Measurements from ENCODE around the gene PRMT2.
"Not testable (repeated sequence)": the region's sequence is repeated elsewhere in the genome, so short reads cannot be mapped to it uniquely, and the experiment has no call there.

PRMT2 gene

DNA sequence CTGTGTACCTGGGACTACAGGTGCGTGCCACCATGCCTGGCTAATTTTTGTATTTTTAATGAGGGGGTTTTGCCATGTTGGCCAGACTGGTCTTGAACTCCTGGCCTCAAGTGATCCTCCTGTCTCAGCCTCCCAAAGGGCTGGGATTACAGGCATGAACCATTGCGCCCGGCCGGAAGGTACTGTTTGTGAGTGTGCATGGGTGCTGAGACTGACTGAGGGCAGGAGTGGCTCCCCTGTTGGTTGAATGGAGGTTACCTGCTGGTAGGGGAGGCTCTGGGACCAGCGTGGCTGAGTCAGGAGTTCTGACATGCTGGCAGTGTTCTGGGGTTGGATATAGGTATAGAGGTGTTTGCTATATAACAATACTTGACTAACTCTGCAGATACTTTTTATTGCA, 10.4 kb downstream of the PRMT2 start:
- no peak for DNase-seq

- DNase-seq, result no peak
Measured at GRCh38 chr21:46646541-46647154, 11.2 kb downstream of the PRMT2 start.

- DNase-seq, result no peak
Measured at GRCh38 chr21:46648539-46648938, 13.1 kb downstream of the PRMT2 start.

DNA sequence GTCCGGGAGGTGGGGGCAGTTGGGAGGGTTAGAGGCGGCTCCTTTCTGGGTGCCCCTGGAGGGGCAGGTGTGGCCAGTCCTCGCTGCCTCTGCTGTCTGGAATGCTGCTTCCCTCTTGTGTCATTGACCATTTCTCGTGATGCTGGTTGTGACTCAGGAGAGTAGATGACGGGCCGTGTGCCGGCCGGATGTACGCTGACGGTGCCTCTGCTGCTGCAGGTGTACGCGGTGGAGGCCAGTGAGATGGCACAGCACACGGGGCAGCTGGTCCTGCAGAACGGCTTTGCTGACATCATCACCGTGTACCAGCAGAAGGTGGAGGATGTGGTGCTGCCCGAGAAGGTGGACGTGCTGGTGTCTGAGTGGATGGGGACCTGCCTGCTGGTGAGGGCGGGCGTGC, 13.9 kb downstream of the PRMT2 start:
- no peak for DNase-seq

DNA sequence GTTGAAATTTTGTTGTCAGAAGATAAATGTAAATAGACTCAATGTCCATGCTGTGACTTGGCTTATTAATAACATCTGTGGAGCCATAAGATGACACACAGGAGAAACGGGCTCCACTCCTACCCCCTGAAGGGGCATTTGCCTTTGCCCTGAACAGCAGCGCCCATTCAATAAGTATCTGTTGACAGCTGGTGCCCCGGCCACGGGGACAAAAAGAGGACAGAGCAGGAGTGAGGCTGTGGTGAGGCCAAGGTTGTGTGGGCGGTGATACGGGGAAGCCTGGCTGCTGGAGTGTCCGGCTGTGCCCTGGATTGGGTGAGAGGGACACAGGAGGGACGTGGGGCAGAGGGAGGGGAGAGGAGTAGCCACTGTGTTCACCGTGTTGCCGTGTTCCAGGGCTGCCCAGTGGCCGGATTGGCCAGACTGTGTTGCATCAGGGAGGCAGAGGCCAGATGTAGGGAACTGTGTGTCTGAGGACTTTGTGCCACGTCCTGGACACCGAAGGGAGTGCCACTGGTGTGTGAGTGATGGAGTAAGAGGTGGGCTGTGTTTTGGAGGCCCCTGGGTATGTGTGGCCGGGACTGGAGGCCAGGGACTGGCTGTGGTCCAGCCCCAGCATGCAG, 15.1 kb downstream of the PRMT2 start:
- DNase-seq, result no peak

- DNase-seq, result no peak
Measured at GRCh38 chr21:46651121-46651520, 15.6 kb downstream of the PRMT2 start.

- no peak for DNase-seq
Measured at GRCh38 chr21:46655230-46655629, 19.8 kb downstream of the PRMT2 start.

- no peak for DNase-seq
Measured at GRCh38 chr21:46656820-46657219, 21.3 kb downstream of the PRMT2 start.

- DNase-seq, result no peak
Measured at GRCh38 chr21:46660505-46660904, 25.0 kb downstream of the PRMT2 start.

DNA sequence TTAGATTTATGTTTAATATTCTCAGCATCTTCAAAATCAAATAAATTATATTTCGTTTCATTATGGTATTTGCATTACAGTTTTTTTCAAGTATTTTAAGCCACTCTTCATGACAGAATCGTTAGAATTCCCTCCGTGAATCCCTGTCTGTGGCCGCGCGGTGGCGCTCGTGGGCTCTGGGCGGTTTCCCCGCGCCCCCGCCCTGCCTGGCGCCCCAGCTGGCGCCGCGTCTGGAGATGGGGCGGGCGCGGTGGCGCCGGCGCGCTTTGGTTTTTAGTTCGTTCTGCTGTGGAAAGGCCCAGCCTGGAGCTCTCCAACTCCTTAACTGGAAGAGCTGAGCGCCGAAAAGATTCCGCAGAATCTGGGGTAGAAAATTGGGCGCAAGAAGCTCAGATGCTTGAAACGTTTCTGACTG, 25.7 kb downstream of the PRMT2 start:
- no peak for DNase-seq

DNA sequence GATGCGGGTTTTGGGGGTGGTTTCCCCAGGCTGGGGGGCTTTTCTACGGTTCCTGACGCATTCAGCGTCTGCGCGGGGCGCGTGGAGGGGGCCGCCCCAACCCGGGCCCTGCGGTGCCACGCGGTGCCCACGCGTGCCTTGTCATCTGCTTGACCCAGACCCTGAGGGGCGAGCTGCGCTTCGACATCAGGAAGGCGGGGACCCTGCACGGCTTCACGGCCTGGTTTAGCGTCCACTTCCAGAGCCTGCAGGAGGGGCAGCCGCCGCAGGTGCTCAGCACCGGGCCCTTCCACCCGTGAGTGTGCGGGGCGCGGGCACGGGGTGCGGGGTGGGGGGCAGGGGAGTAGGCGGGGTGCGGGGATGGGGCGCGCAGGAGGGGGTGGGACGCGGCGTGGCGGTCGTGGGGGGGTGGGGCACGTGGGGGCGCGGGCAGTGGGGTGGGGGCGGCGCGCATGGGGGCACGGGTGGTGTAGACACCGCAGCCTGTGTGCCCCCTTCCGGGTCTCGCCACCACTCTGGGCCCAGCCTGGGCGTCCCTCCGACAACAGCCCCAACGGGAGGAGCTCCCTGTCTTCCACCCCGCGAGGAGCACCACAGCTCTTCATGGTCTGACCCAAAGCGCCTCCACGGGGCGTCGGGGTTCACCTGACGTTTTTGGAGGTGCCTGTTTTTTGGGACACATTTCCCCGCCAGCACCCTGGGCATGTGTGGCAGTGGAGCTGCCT, 26.3 kb downstream of the PRMT2 start:
- no peak for DNase-seq

GRCh38 chr21:46662367-46662654, 26.8 kb downstream of the PRMT2 start:
- DNase-seq, result no peak

DNA sequence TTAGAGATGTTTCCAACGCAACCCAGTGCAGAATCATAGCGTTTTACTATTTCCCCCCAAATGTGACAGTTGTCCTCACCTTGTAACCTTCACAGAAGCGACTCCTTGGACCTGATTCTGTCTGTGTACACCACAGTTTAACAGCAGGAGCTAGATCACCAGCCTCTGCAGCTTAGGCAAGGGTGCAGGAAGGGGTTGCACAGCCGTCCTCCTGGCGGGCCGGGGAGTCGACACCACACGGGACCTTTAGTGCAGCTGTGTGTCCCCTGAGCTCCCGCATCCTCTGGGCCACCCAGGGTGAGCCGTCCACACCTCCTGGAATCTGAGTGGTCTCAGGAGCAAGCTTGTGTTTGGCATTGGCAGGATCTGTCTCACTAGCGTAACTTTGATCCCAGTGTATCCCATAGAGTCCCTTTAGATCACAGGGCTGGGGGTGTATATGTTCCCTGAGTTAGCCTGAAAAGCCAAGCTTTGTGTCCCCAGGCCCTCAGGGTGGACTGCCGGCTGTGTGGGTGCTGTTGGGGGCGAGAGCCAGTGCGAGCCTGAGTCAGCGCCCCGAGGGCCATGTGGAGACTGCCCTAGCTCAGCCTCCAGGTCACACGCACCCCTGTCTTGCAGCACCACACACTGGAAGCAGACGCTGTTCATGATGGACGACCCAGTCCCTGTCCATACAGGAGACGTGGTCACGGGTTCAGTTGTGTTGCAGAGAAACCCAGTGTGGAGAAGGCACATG, 27.5 kb downstream of the PRMT2 start:
- no peak for DNase-seq

- DNase-seq, result no peak
Measured at GRCh38 chr21:46663754-46664153, 28.3 kb downstream of the PRMT2 start.

- DNase-seq, result no peak
Measured at GRCh38 chr21:46664316-46664995, 29.0 kb downstream of the PRMT2 start.

GRCh38 chr21:46665566-46665965, 30.1 kb downstream of the PRMT2 start:
- no peak for DNase-seq

DNA sequence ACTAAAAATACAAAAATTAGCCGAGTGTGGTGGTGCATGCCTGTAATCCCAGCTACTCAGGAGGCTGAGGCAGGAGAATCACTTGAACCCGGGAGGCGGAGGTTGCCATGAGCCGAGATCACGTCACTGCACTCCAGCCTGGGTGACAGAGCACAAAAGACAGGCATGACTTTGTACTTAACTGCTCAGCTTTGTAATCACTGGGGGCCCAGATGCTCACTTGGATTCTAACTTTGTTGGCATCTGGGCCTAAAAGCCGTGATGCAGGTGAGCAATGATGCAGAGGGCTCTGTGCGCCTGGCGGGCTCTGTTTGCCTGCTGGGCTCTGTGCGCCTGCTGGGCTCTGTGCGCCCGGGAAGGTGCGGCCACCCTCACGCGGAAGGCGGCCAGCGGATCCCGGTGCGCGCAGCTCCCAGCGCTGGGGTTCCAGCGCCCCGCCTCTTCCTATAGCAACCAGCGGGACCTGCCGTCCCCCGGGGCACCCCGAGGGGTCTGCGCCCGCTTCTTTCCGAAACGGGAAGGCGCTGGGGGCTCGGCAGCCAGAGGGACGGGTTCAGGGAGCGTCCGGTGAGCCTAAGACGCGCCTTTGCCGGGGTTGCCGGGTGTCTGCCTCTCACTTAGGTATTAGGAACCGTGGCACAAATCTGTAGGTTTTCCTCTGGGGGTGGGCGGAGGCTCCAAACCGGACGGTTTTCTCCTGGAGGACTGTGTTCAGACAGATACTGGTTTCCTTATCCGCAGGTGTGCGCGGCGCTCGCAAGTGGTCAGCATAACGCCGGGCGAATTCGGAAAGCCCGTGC, 31.7 kb downstream of the PRMT2 start:
- DNase-seq, result no peak

- DNase-seq, result no peak
Measured at GRCh38 chr21:46667741-46668380, 32.4 kb downstream of the PRMT2 start.

DNA sequence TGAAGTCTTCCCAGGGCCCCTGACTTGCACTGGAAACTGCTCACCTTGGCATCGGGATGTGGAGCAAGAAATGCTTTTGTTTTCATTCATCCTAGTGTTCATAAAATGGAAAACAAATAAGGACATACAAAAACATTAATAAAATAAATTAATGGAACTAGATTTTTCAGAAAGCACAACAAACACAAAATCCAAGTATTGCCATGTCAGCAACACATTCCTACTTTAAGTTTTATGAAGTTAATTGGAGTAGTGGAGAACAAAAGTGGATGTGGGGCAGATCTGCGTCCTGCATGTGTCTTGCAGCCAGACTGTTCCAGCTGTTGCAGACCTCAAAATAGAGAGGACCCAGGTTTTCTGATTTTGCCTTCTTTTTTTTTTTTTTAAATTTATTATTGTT, 32.9 kb downstream of the PRMT2 start:
- no peak for DNase-seq

GRCh38 chr21:46668904-46669303, 33.4 kb downstream of the PRMT2 start:
- not testable (repeated sequence) for DNase-seq

DNA sequence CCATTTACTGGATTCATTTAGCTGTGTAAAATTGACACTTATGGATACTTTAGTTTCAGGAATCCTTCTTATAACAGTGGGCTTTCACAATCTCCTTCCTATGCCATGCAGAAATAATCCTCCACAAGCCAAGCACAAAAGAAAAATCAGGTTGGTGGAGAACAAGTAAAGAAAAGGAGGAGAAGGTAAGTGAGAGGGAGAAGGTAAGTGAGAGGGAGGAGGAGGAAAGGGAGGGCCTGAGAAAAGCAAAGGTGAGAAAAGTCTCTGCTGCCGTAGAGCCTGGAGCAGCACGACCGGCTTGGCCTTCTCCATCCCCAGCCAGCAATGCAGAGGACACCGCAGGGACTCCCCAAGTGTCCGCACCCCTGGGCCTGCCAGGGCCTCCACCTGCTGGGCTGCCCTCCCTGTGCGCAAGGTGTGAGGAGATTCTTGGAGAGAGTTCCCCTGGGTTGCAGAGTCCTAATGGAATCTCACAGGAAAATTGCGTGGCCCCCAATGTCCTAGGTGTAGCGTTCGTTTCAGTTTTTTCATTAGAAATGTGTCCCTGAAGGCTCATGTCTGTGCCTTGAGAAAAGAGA, 39.0 kb downstream of the PRMT2 start:
- DNase-seq, result no peak
